Fibroblast of lung (primary cell): ENCODE data around the gene TLX2.

Source experiments
- CTCF ChIP-seq, 2 donors: IDR thresholded peaks in 1 of 2; conservative IDR thresholded peaks in 1 of 2; 1 replicate in 1 of 2; 2 replicates in 1 of 2; pipeline ENCODE4 v1.5.1; 2011 to 2012; ENCODE audit warnings: low read length in 2 of 2, control low read depth in 1 of 2, inconsistent platforms in 1 of 2, low read depth in 1 of 2, mild to moderate bottlenecking in 1 of 2
- EZH2 ChIP-seq: IDR thresholded peaks from 2 replicates; pipeline ENCODE4 v1.5.1; 2012; ENCODE audit warnings: low read length, control low read depth, mild to moderate bottlenecking; ENCODE audit errors: missing control alignments

GRCh38 chr2:74533464-74533863, 19.2 kb downstream of the TLX2 start:
- no peak for TF ChIP-seq CTCF (conservative IDR thresholded peaks at IDR 0.05 in 1 of 2, IDR thresholded peaks at IDR 0.05 in 1 of 2; ENCODE audit: low read depth in 1 of 2, low read length in 2 of 2)
- TF ChIP-seq EZH2, result no peak
